OCI-LY3 (cell line): ENCODE measurements around the gene MPIG6B.
A peak's percentile ranks its signal among the peaks of the same experiment; 100 is the strongest.

Experiments
- EZH2phosphoT487 ChIP-seq: fragments of 200-600 bp; shearing (Covaris generic); IDR thresholded peaks from 2 replicates; pipeline ENCODE4 v1.6.1; 2018; ENCODE audit warnings: antibody characterized with exemption, mixed run types, low read depth
- TF ChIP-seq, protein P1 (sequence below): fragments of 200-600, 300-600 bp; sonication (generic); IDR thresholded peaks from 2 replicates; pipeline ENCODE4 v1.5.1; 2014; ENCODE audit warnings: antibody characterized with exemption, low read length, low read depth

- TF ChIP-seq, protein P1, sequence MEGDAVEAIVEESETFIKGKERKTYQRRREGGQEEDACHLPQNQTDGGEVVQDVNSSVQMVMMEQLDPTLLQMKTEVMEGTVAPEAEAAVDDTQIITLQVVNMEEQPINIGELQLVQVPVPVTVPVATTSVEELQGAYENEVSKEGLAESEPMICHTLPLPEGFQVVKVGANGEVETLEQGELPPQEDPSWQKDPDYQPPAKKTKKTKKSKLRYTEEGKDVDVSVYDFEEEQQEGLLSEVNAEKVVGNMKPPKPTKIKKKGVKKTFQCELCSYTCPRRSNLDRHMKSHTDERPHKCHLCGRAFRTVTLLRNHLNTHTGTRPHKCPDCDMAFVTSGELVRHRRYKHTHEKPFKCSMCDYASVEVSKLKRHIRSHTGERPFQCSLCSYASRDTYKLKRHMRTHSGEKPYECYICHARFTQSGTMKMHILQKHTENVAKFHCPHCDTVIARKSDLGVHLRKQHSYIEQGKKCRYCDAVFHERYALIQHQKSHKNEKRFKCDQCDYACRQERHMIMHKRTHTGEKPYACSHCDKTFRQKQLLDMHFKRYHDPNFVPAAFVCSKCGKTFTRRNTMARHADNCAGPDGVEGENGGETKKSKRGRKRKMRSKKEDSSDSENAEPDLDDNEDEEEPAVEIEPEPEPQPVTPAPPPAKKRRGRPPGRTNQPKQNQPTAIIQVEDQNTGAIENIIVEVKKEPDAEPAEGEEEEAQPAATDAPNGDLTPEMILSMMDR, result peak; percentile 19
- TF ChIP-seq EZH2phosphoT487, result no peak
These were observed 10.9 kb upstream of the MPIG6B start for GRCh38 chr6:31712296-31712695.
